Peyer's patch (tissue), 4 donors: ENCODE results near the gene BMF. TPM values are rescaled to one million over a fixed set of nuclear protein-coding genes. Genes with fewer than 3 reads are reported as not detected.
A peak's percentile ranks its signal among the peaks of the same experiment; 100 is the strongest.

Experiments used
- DNase-seq, 3 donors: peaks; one replicate each; pipeline ENCODE4 v3.0.0-alpha.2; 2017 to 2019
- H3K27ac ChIP-seq, 4 donors: fragments of 200-600 bp; sonication (generic); one replicate each; pipeline ENCODE4 v1.5.1; 2016 to 2019
- H3K27me3 ChIP-seq, 2 donors: fragments of 200-600 bp; sonication (generic); one replicate each; pipeline ENCODE4 v1.5.1; 2019
- H3K36me3 ChIP-seq, 3 donors: fragments of 200-600 bp; sonication (generic); one replicate each; pipeline ENCODE4 v1.5.1; 2016 to 2019
- H3K4me1 ChIP-seq, 4 donors: fragments of 200-600 bp; sonication (generic); one replicate each; pipeline ENCODE4 v1.5.1; 2016 to 2019
- H3K4me3 ChIP-seq, 4 donors: fragments of 200-600 bp; sonication (generic); 1 replicate in 3 of 4; 2 replicates in 1 of 4; pipeline ENCODE4 v1.5.1; 2016 to 2019; ENCODE audit warnings: mild to moderate bottlenecking in 1 of 4
- H3K9me3 ChIP-seq, 4 donors: fragments of 200-600 bp; sonication (generic); one replicate each; pipeline ENCODE4 v1.5.1; 2016 to 2019; ENCODE audit warnings: mild to moderate bottlenecking in 1 of 4
- CTCF ChIP-seq, 6 experiments: fragments of 450-650 bp in 4 of 6; fragments of 200-600 bp in 2 of 6; sonication (generic) in 1 of 6; IDR thresholded peaks; one replicate each; pipeline ENCODE4 v1.5.1; 2017 to 2019; ENCODE audit warnings: antibody characterized with exemption in 6 of 6, mild to moderate bottlenecking in 3 of 6, moderate library complexity in 1 of 6
- POLR2A ChIP-seq, 2 donors: fragments of 450-650 bp; IDR thresholded peaks; one replicate each; pipeline ENCODE4 v1.5.1; 2017; ENCODE audit warnings: antibody characterized with exemption in 2 of 2, mild to moderate bottlenecking in 2 of 2, moderate library complexity in 2 of 2
- total RNA-seq, 4 donors: library from RNA; depleted of rRNA; stranded (reverse); fragments of >200 nt; gene quantifications; one replicate each; pipeline ENCODE4 v1.1.0, GENCODE V29; 2016

BMF gene
- total RNA-seq, 4 donors from 2014 or later: 13.5 to 98.2 (median 26.1) TPM

- H3K9me3 ChIP-seq: no peaks in the 10 kb centered on the region
- DNase-seq: peak in 1 of 3 donors; percentile 53
Observed at GRCh38 chr15:40087991-40088928, 20.4 kb downstream of the BMF start.

GRCh38 chr15:40087068-40087810, 21.4 kb downstream of the BMF start:
- Histone ChIP-seq H3K27ac (no peak overlapping the region), H3K36me3 (peaks cover 0 to 12% (median 0%) of the 10 kb centered on the region in 3 donors), H3K4me1 (peaks cover 0 to 39% (median 19%) of the 10 kb centered on the region in 4 donors), H3K4me3 (no peak overlapping the region), H3K9me3 (no peaks in the 10 kb centered on the region), H3K27me3 (no peaks in the 10 kb centered on the region)
- no peak for DNase-seq
- TF ChIP-seq POLR2A (IDR thresholded peaks at IDR 0.05): no peak
- TF ChIP-seq CTCF (IDR thresholded peaks at IDR 0.05): no peak

More at GRCh38 chr15:40087991-40088928, 20.4 kb downstream of the BMF start:
- Histone ChIP-seq H3K4me3 (no peak overlapping the region), H3K27me3 (no peaks in the 10 kb centered on the region), H3K36me3 (peaks cover 0 to 12% (median 0%) of the 10 kb centered on the region in 3 donors), H3K27ac (peak overlapping the region in 2 of 4 donors; percentile 23 to 57), H3K4me1 (peaks cover 0 to 41% (median 20%) of the 10 kb centered on the region in 4 donors)
- TF ChIP-seq POLR2A (IDR thresholded peaks at IDR 0.05) (no peak), CTCF (IDR thresholded peaks at IDR 0.05) (no peak)

- TF ChIP-seq POLR2A (IDR thresholded peaks at IDR 0.05): no peak
- TF ChIP-seq CTCF (IDR thresholded peaks at IDR 0.05): no peak
- Histone ChIP-seq H3K27ac (no peak overlapping the region), H3K27me3 (no peaks in the 10 kb centered on the region), H3K36me3 (peaks cover 0 to 3% (median 0%) of the 10 kb centered on the region in 3 donors), H3K4me3 (no peak overlapping the region), H3K9me3 (no peaks in the 10 kb centered on the region), H3K4me1 (peaks cover 2 to 45% (median 26%) of the 10 kb centered on the region in 4 donors)
- DNase-seq: no peak
Observed at GRCh38 chr15:40085266-40085665, 23.4 kb downstream of the BMF start.

- TF ChIP-seq POLR2A (IDR thresholded peaks at IDR 0.05) (no peak), CTCF (IDR thresholded peaks at IDR 0.05) (no peak)
- Histone ChIP-seq H3K9me3 (no peaks in the 10 kb centered on the region), H3K27ac (no peak overlapping the region), H3K36me3 (no peaks in the 10 kb centered on the region), H3K4me1 (peaks cover 2 to 45% (median 26%) of the 10 kb centered on the region in 4 donors), H3K4me3 (no peak overlapping the region), H3K27me3 (no peaks in the 10 kb centered on the region)
- DNase-seq: no peak
Observed at GRCh38 chr15:40084650-40085049, 24.0 kb downstream of the BMF start.

GRCh38 chr15:40082195-40082883, 26.3 kb downstream of the BMF start:
- H3K36me3 ChIP-seq: no peaks in the 10 kb centered on the region
- H3K27ac ChIP-seq: peak overlapping the region; percentile 42 to 81 (median 60)
- H3K27me3 ChIP-seq: no peaks in the 10 kb centered on the region
- H3K4me1 ChIP-seq: peaks cover 2 to 30% (median 25%) of the 10 kb centered on the region in 4 donors
- peak overlapping the region in 1 of 4 donors; percentile 35 for H3K4me3 ChIP-seq
- no peaks in the 10 kb centered on the region for H3K9me3 ChIP-seq
- peak; percentile 71 to 89 (median 80) for DNase-seq
- no peak for TF ChIP-seq POLR2A (IDR thresholded peaks at IDR 0.05)
- no peak for TF ChIP-seq CTCF (IDR thresholded peaks at IDR 0.05)
